NK-92 (cell line): Measurements from ENCODE around the gene SEL1L2.
"Not testable (repeated sequence)": the region's sequence is repeated elsewhere in the genome, so short reads cannot be mapped to it uniquely, and the experiment has no call there.

Experiments
- DNase-seq: peaks from one replicate; lab custom pipeline; 2025; ENCODE audit not compliant: unreplicated experiment; lab: John Stamatoyannopoulos, UW

Gene SEL1L2

GRCh38 chr20:13990465-13990864 is at the start of gene SEL1L2:
Gene SEL1L2, minus strand, starts transcription at chr20:13990614. Its CDS starts 80 bp downstream, at chr20:13990534.
- DNase-seq, result no peak

GRCh38 chr20:14036567-14036966 is 46.2 kb upstream of the SEL1L2 start:
- no peak for DNase-seq

- DNase-seq, result no peak
These were observed 42.9 kb upstream of the SEL1L2 start for GRCh38 chr20:14033310-14033709.

DNA sequence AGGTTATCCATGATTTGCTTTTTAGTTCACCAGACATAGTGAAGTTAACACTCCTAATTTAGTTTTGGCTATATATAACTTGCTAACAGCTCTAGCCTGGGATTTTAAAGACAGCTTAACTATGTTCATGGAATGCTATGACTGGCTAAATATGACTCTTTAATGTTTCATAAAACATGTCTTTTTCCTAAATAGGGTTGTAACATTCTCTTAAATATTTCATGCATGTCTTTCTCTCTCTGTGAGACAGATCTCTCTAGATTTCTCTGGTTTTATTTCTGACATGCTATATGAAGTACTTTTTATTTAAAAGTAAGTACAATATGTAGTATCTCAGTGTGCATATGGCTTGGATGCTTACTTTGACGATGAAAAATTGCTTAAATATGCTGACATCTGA is 40.6 kb upstream of the SEL1L2 start:
- DNase-seq, result no peak

DNA sequence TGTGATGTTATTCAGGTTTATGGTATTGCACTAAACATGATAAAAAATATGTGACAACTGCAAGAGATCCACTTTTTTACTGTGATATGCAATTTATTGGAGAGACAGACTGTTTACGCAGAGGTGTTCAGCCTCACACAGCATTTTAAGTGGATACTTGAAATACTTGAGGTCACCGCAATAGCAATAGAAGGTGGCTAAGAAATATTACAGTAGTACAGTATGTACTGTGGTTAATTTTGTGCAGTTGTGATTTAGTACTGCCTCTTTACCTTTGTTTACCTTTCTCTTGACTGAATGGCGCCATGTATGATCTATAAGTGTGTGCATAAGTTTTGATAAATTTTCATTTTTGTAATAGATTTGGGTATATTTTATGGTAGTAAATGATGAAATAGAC is 22.3 kb upstream of the SEL1L2 start:
- no peak for DNase-seq

GRCh38 chr20:14009208-14009607 is 18.8 kb upstream of the SEL1L2 start:
- no peak for DNase-seq

GRCh38 chr20:14005996-14006395 is 15.6 kb upstream of the SEL1L2 start:
- no peak for DNase-seq

DNA sequence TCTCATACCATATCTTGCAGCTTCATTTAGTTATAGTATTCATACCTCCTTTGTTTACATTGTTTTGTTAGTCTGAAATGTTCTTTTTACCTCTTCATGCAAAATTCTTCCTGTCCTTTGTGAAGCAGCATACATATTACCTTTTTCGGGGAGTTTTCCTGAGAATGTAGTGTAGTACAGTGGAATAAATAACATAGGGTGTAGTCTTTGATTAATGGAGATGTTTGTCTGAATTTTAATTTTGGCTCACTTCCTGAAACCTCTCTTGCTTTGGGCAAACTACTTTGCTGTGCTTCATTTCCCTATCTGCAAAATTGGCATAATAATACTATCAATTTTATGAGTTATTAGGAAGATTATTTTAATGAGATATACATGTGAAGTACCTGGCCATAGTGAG is 10.5 kb upstream of the SEL1L2 start:
- DNase-seq, result no peak

GRCh38 chr20:13996265-13996664 is 5.9 kb upstream of the SEL1L2 start:
- DNase-seq, result no peak

DNA sequence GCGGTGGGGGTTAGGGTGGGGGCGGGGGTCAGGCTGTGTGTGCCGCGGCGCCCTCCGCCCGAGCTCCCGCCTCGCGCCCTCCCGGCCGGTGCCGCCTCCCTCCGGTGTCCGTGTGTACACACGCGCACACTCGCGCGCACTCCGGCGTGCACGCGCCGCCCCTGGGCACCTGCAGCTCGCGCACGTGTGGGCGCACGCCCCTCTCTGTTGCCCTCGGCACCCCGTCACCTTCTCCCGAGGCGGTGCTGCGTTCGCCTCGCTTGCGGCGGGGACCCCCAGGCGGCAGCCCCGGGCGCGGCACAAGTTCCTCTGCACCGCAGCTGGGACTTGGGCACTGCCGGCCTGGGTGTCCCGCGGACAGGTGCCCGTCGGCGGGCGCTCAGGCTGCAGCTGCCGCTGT is 5.4 kb upstream of the SEL1L2 start:
- DNase-seq, result no peak

GRCh38 chr20:13995086-13995665 is 4.8 kb upstream of the SEL1L2 start, which contains the start of gene MACROD2:
Gene MACROD2, plus strand, starts transcription at chr20:13995516.
- no peak for DNase-seq

DNA sequence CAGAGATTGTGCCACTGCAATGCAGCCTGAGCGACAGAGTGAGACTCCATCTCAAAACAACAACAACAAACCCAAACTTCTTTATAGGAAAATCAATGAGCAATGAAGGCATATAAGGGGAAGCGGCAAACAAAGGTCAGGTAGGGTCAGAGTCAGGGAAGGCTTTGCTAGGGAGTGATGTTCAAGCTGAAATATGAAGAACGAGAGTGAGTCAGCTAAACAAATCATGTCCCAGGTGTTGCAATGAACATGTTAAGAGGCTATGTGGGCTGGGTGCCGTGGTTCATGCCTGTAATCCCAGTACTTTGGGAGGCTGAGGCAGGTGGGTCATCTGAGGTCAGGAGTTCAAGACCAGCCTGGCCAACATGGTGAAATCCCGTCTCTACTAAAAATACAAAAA is 1.5 kb upstream of the SEL1L2 start:
- not testable (repeated sequence) for DNase-seq

GRCh38 chr20:13991311-13991710 is 897 bp upstream of the SEL1L2 start:
- no peak for DNase-seq

GRCh38 chr20:13984211-13984610 is 6.2 kb downstream of the SEL1L2 start:
- no peak for DNase-seq

DNA sequence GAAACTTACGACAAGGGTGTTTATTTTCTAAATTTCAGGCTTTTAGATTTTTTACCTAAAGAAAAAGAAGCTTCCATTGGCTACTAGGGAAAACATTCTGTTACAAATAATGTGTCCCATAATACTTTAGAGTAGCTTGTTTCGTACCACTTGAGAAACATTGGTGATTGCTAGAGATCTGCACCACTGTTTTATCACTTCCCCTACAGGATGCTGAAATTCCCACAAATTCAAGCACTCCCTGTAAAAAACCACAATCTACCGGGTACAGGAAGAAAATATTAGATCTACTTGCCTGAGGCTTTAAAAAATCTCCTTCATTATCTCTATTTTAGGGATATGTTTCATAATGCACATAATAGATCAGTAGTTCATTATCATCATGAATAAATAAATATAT is 29.9 kb downstream of the SEL1L2 start:
- no peak for DNase-seq

GRCh38 chr20:13960119-13960518 is 30.3 kb downstream of the SEL1L2 start:
- no peak for DNase-seq

DNA sequence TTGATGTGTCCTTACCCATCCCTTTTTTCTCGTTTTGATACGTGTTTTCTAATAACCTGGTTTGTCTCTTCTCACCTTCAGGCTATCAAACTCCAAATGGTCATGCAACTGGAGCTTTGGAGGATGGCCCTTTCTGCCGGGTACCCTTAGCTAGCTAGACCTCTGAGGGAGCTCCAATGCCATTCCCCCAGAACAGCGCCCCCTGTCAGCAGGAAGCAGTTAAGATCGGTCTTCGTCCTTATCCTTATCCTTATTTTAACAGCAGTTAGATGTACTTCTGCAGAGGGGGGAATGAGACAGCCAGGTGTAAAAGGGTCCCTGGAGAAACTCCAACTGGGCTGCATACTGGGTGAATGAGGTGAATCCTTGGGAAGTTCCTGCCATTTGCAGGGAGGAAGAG is 37.2 kb downstream of the SEL1L2 start:
- DNase-seq, result no peak

DNA sequence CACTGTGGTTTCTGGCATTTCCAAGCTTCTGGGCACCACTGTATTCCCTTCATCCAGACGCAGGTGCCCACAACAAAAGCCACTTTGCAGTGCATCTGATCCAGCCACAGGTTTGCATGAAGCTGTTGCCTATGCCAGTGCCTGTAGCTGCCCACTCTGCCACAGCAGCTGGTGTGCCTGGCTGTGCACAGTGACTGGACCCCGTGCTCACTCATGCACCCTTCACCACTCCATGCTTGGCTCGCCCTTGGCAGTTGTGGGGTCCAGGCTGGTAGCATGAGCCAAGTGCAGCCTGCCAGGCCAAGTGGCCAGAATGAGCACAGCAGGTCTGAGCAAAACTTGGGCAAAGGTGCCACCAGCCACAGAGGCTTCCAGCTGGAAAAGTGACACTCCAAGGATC is 42.7 kb downstream of the SEL1L2 start:
- no peak for DNase-seq

GRCh38 chr20:13941031-13941430 is 49.4 kb downstream of the SEL1L2 start:
- no peak for DNase-seq

DNA sequence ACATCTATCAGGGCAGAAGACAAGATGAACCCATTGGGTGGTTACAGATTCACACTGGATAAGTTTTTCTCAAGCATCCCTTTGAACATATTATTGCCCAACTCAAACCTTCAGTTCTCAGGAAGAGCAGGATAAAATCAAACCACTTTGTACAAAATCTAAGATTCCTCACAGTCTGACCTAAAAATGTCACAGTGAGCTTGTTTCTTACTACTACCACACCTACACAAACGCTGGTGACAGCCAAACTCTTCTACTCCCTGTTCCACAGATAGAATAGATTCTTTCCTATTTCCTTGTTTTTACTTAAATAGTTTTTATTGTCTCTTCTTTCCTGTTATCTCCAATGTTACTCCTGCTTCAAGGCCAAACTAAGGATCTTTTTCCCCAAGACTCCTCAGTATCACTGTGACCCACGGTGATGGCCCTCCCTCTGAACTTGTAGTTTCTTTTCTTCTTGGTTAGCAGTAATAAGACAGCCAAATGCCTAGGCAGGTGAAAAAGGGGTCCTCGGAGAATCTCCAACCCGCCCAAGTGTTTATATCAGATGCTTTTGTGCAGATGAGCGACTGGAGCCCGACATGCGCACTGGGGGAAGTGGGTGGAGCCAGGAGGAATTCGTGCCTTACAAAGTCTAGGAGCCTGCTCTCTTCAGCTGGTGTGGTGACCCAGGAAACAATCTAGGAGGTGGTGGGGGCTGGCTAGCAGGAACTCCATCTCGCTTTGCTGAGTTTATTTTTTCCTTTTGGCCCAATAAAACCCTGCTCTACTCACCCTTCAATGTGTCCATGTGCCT is 53.4 kb downstream of the SEL1L2 start:
- no peak for DNase-seq

DNA sequence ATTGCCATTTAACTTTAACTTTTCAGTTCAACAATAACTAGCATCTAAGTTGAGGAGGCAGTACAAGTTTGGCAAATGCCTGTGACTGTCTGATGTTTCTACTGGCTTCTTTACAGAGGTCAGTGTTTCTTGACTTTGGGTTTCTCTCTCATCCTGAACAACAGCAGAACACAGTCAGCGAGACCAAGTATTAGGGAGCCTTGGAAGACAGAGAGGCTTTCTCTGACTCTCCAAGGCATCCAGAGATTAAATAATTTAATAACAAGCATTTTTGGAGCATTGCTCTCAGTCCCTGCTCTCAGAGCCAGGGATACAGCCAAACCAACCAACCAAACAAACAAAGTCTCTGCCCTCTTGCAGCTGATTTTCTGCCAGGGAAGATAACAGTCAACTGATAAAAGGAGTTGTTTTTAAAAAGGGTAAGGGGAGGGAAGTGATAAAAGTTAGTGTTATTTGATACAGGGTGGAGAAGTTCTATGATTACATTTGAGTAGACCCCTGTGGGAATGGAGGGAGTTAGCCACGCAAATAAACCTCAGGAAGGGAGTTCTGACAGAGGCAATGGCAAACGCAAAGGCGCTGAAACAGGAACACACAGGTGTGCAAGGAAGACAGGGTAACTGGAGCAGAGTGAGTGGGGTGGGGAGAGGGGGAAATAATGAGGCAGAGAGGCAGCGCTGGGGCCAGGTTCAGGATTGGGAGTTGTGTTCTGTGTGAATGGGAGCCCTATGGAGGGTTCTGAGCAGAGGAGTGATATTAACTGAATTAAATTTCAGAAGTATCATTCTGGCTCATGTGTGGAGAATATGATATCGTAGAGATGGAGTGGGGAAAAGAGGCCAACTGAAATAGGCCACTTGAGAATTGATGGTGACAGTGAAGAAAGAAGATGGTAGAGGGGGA is 55.2 kb downstream of the SEL1L2 start:
- no peak for DNase-seq

DNA sequence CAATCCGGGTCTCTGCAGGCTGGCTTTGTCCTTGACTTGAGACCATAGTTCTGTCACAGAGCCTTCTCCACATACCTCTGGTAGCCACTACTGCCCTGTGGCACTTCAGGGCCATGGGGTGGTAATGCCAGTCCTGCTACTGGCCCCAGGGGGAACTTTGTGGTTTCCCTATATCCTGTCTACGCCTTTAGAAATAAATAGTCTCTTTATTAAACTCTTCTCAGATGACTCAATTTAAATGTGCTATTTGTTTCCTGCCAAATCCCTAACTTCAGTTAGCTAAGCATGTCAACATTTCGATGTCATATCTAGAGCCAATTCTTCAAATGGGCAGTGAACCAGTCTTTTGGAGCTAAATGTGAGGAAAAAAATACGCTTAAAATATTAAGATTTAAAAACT is 60.1 kb downstream of the SEL1L2 start:
- DNase-seq, result no peak
